IMR-90 (cell line): ENCODE data around the gene CABCOCO1. TPM values are rescaled to one million over a fixed set of nuclear protein-coding genes. Genes with fewer than 3 reads are reported as not detected.

Source experiments
- ATAC-seq: fragments of 200-7000 bp; cut with Tn5 transposase; 2 replicates; pipeline ENCODE4 v1.9.1; 2020; ENCODE audit warnings: low read depth, mild to moderate bottlenecking, moderate library complexity
- BruUV-seq: library from RNA; stranded (reverse); fragments of 400-500 nt; replicated peaks from 2 replicates; lab custom pipeline; 2021; lab: Mats Ljungman, UMichigan
- CTCF ChIA-PET: fragments of 300-600 bp; formaldehyde crosslinking; extraction: SDS; loops from one replicate; lab custom pipeline; 2021; ENCODE audit warnings: antibody characterized with exemption; lab: Yijun Ruan, JAX
- POLR2A ChIA-PET: fragments of 300-600 bp; sonication (Branson Sonifier 250); formaldehyde crosslinking; loops from one replicate; lab custom pipeline; 2022; ENCODE audit warnings: antibody characterized with exemption; ENCODE audit not compliant: unreplicated experiment; lab: Charles Lee
- DNase-seq: peaks from one replicate; pipeline ENCODE4 v3.0.0; 2013
- H2AFZ ChIP-seq: replicated peaks from 2 replicates; pipeline ENCODE3; 2013; ENCODE audit warnings: low read length, mild to moderate bottlenecking; ENCODE audit not compliant: poor library complexity
- H2AK5ac ChIP-seq: 2 replicates; pipeline ENCODE4 v1.6.1; 2013; ENCODE audit warnings: low read depth, low read length, inconsistent platforms
- H2AK9ac ChIP-seq: replicated peaks from 2 replicates; pipeline ENCODE3; 2013; ENCODE audit warnings: mild to moderate bottlenecking, low read depth, low read length, moderate library complexity; ENCODE audit not compliant: poor library complexity
- H2BK120ac ChIP-seq: 2 replicates; pipeline ENCODE4 v1.6.1; 2013; ENCODE audit warnings: low read depth, low read length, inconsistent platforms
- H2BK15ac ChIP-seq: 3 replicates; pipeline ENCODE4 v1.6.1; 2013; ENCODE audit warnings: low read depth, low read length, inconsistent platforms
- H2BK20ac ChIP-seq: 2 replicates; pipeline ENCODE4 v1.6.1; 2013; ENCODE audit warnings: low read depth, mild to moderate bottlenecking, inconsistent platforms, low read length, moderate library complexity
- H2BK5ac ChIP-seq: 2 replicates; pipeline ENCODE4 v1.6.1; 2013; ENCODE audit warnings: mild to moderate bottlenecking, low read depth, low read length, inconsistent platforms; ENCODE audit not compliant: poor library complexity, severe bottlenecking
- H3K14ac ChIP-seq: replicated peaks from 2 replicates; pipeline ENCODE4 v1.6.1; 2013; ENCODE audit warnings: low read depth, low read length, inconsistent platforms
- H3K18ac ChIP-seq: 2 replicates; pipeline ENCODE4 v1.6.1; 2013; ENCODE audit warnings: low read depth, low read length, control low read depth
- H3K23ac ChIP-seq: 2 replicates; pipeline ENCODE4 v1.6.1; 2013; ENCODE audit warnings: low read depth, low read length, inconsistent platforms
- H3K27ac ChIP-seq: 2 replicates; pipeline ENCODE4 v1.5.1; 2013; ENCODE audit warnings: mild to moderate bottlenecking, control low read depth, low read length; ENCODE audit not compliant: insufficient read depth
- H3K27me3 ChIP-seq: 2 replicates; pipeline ENCODE4 v1.6.1; 2013; ENCODE audit warnings: low read length; ENCODE audit not compliant: control insufficient read depth, insufficient read depth
- H3K36me3 ChIP-seq: 2 replicates; pipeline ENCODE4 v1.6.1; 2013; ENCODE audit warnings: low read length, mixed read lengths; ENCODE audit not compliant: control insufficient read depth, insufficient read depth
- H3K4ac ChIP-seq: 2 replicates; pipeline ENCODE4 v1.6.1; 2013; ENCODE audit warnings: low read depth, low read length, inconsistent platforms
- H3K4me1 ChIP-seq: 2 replicates; pipeline ENCODE4 v1.6.1; 2013; ENCODE audit warnings: low read length, mixed read lengths; ENCODE audit not compliant: control insufficient read depth, insufficient read depth
- H3K4me2 ChIP-seq: 2 replicates; pipeline ENCODE4 v1.6.1; 2013; ENCODE audit warnings: low read depth, mild to moderate bottlenecking, control low read depth, low read length, moderate library complexity
- H3K4me3 ChIP-seq: 2 replicates; pipeline ENCODE4 v1.5.1; 2013; ENCODE audit warnings: low read depth, mild to moderate bottlenecking, control low read depth, low read length, moderate library complexity; ENCODE audit not compliant: insufficient read depth
- H3K56ac ChIP-seq: 2 replicates; pipeline ENCODE4 v1.6.1; 2013; ENCODE audit warnings: low read length, inconsistent platforms; ENCODE audit not compliant: insufficient read depth; ENCODE audit errors: extremely low read depth
- H3K79me1 ChIP-seq, 2 experiments: 2 replicates each; pipeline ENCODE4 v1.6.1; 2013; ENCODE audit warnings: low read length in 2 of 2, inconsistent platforms in 1 of 2, low read depth in 1 of 2
- H3K9ac ChIP-seq: 2 replicates; pipeline ENCODE4 v1.6.1; 2013; ENCODE audit warnings: low read depth, low read length, control low read depth
- H3K9me1 ChIP-seq: 2 replicates; pipeline ENCODE4 v1.6.1; 2013; ENCODE audit warnings: low read length, inconsistent platforms; ENCODE audit not compliant: insufficient read depth
- H3K9me3 ChIP-seq: 2 replicates; pipeline ENCODE4 v1.6.1; 2013; ENCODE audit warnings: low read length; ENCODE audit not compliant: control insufficient read depth, insufficient read depth
- H4K20me1 ChIP-seq: 2 replicates; pipeline ENCODE4 v1.6.1; 2013; ENCODE audit warnings: low read length, inconsistent platforms; ENCODE audit not compliant: insufficient read depth
- H4K5ac ChIP-seq: 2 replicates; pipeline ENCODE4 v1.6.1; 2013; ENCODE audit warnings: mild to moderate bottlenecking, low read depth, low read length, control low read depth
- H4K8ac ChIP-seq, 2 experiments: 2 replicates each; pipeline ENCODE4 v1.6.1; 2013; ENCODE audit warnings: low read depth in 2 of 2, low read length in 2 of 2, control low read depth in 1 of 2, inconsistent platforms in 1 of 2
- H4K91ac ChIP-seq: 2 replicates; pipeline ENCODE4 v1.6.1; 2013; ENCODE audit warnings: low read depth, low read length, inconsistent platforms; ENCODE audit not compliant: insufficient read depth
- CEBPB ChIP-seq: IDR thresholded peaks from 2 replicates; pipeline ENCODE4 v1.6.1; 2012; ENCODE audit warnings: low read depth, low read length, improper control_type of control experiment
- FOS ChIP-seq: fragments of 150-350 bp; IDR thresholded peaks from 2 replicates; pipeline ENCODE4 v1.6.1; 2016; ENCODE audit warnings: low read depth, low read length
- MAFK ChIP-seq: IDR thresholded peaks from 2 replicates; pipeline ENCODE4 v1.6.1; 2012; ENCODE audit warnings: low read depth, low read length, improper control_type of control experiment
- MAZ ChIP-seq: IDR thresholded peaks from 2 replicates; pipeline ENCODE4 v1.6.1; 2012; ENCODE audit warnings: low read depth, mild to moderate bottlenecking, low read length, improper control_type of control experiment, moderate library complexity, borderline replicate concordance
- RCOR1 ChIP-seq: IDR thresholded peaks from 2 replicates; pipeline ENCODE4 v1.6.1; 2012; ENCODE audit warnings: mild to moderate bottlenecking, low read length, improper control_type of control experiment; ENCODE audit not compliant: insufficient replicate concordance
- dilution Hi-C: fragments of 300-500 bp; cut with HindIII; formaldehyde crosslinking; loops from one replicate; pipeline ENCODE4 v1.14.3; 2018; ENCODE audit warnings: low sequenced_read_pairs; ENCODE audit not compliant: unreplicated experiment
- in situ Hi-C: fragments of 300-500 bp; cut with MboI; formaldehyde crosslinking; loops from 3 replicates; pipeline ENCODE4 v1.14.3; 2019; ENCODE audit warnings: low sequenced_read_pairs, inconsistent platforms, mixed read lengths
- intact Hi-C: fragments of 100-400 bp; cut with micrococcal nuclease; formaldehyde crosslinking; loops from 2 replicates; pipeline ENCODE4 v1.10.0; 2022
- polyA plus RNA-seq, 3 experiments: library from polyadenylated mRNA; depleted of rRNA; stranded (reverse); fragments of >200 nt; gene quantifications; 2 replicates each; pipeline ENCODE4 v1.2.3, GENCODE V29; 2012; ENCODE audit warnings: low replicate concordance in 1 of 3
- total RNA-seq: library from RNA; depleted of rRNA; stranded (reverse); fragments of >200 nt; gene quantifications from 2 replicates; pipeline ENCODE4 v1.2.3, GENCODE V29; 2012
- TF ChIP-seq, protein P1 (sequence below): conservative IDR thresholded peaks from 2 replicates; pipeline ENCODE4 v1.5.1; 2012; ENCODE audit warnings: mild to moderate bottlenecking, low read depth, low read length, improper control_type of control experiment

The CABCOCO1 gene
- total and polyA plus RNA-seq, 2 of the 4 experiments (the other 2 are of a cell fraction): 0.18 to 0.31 TPM

- dilution Hi-C loops (no loop called here), intact Hi-C loops (no loop called here), in situ Hi-C loops (no loop called here)
- no peak overlapping the region for H4K8ac ChIP-seq
- no peak overlapping the region for H3K4me2 ChIP-seq
- no peak overlapping the region for H2BK15ac ChIP-seq
- H4K5ac ChIP-seq: no peak overlapping the region
- H3K18ac ChIP-seq: no peak overlapping the region
- H3K27ac ChIP-seq: no peak overlapping the region
- POLR2A ChIA-PET: no interaction called here
- no peaks in the 10 kb centered on the region for H4K20me1 ChIP-seq
- H3K9ac ChIP-seq: no peak overlapping the region
- BruUV-seq: no TSS peak
- no peak overlapping the region for H2AK5ac ChIP-seq
- H3K9me1 ChIP-seq: 0 out of 2 replicates have a peak, but pooled peaks cover 3% of the 10 kb centered on the region
- CTCF ChIA-PET: no interaction called here
- peaks cover 4% of the 10 kb centered on the region; the same call in 1 of the 2 replicates for H3K4me1 ChIP-seq
- no peaks in the 10 kb centered on the region for H3K9me3 ChIP-seq
- H3K14ac ChIP-seq: no peak overlapping the region
- ATAC-seq (no peak), DNase-seq (no peak)
- H2BK5ac ChIP-seq: no peak overlapping the region
- H3K36me3 ChIP-seq: no peaks in the 10 kb centered on the region
- H4K91ac ChIP-seq: no peak overlapping the region
- no peak overlapping the region for H3K56ac ChIP-seq
- H3K27me3 ChIP-seq: no peaks in the 10 kb centered on the region
- no peak overlapping the region for H3K4ac ChIP-seq
- H2AK9ac ChIP-seq: no peak overlapping the region
- H2BK20ac ChIP-seq: no peak overlapping the region
- TF ChIP-seq, protein P1, sequence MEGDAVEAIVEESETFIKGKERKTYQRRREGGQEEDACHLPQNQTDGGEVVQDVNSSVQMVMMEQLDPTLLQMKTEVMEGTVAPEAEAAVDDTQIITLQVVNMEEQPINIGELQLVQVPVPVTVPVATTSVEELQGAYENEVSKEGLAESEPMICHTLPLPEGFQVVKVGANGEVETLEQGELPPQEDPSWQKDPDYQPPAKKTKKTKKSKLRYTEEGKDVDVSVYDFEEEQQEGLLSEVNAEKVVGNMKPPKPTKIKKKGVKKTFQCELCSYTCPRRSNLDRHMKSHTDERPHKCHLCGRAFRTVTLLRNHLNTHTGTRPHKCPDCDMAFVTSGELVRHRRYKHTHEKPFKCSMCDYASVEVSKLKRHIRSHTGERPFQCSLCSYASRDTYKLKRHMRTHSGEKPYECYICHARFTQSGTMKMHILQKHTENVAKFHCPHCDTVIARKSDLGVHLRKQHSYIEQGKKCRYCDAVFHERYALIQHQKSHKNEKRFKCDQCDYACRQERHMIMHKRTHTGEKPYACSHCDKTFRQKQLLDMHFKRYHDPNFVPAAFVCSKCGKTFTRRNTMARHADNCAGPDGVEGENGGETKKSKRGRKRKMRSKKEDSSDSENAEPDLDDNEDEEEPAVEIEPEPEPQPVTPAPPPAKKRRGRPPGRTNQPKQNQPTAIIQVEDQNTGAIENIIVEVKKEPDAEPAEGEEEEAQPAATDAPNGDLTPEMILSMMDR: no peak
- TF ChIP-seq CEBPB (no peak), MAZ (no peak), RCOR1 (no peak), MAFK (no peak), FOS (no peak)
- H3K4me3 ChIP-seq: no peak overlapping the region
- H2AFZ ChIP-seq: no peak overlapping the region
- H3K79me1 ChIP-seq: no peaks in the 10 kb centered on the region
- no peak overlapping the region for H2BK120ac ChIP-seq
- no peak overlapping the region for H3K23ac ChIP-seq
Observed at GRCh38 chr10:61617180-61617579, 45.5 kb upstream of the CABCOCO1 start.
